Measurements from ENCODE around the gene SLC26A11. TPM values are rescaled to one million over a fixed set of nuclear protein-coding genes. Genes with fewer than 3 reads are reported as not detected.

SLC26A11 gene
- total RNA-seq, 1 experiment from 2014 or later, result 26.5 TPM

DNA sequence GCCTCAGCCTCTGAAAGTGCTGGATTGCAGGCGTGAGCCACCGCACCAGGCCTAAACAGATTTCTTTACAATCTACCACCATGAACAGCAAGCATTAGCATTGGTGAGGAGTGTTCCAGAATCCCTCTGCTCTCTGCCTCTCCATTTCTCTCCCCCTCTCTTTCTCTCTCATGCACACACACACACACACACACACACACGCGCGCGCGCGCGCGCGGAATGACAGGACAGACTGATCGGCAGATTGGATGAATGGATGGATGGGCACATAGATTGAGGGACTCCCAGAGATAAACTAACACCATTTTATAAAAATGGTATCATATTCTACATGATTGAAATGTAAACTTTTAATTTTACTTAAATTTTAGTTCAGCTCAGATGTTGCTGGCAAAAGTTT lies 47.1 kb upstream of the SLC26A11 start:
- peaks cover 9 to 24% of the 10 kb centered on the region in 2 experiments for H3K4me1 Mint-ChIP-seq
- H4K91ac ChIP-seq (ENCODE audit: insufficient read length, low read depth, low read length), result no peak overlapping the region
- H2BK120ac ChIP-seq (ENCODE audit: low read depth, low read length, poor library complexity, severe bottlenecking), result no peak overlapping the region

More for the DNA sequence above, 47.1 kb upstream of the SLC26A11 start:
- H3K56ac ChIP-seq (ENCODE audit: insufficient read length, low read depth, low read length), result no peak overlapping the region
- no peak overlapping the region for H3K4ac ChIP-seq (ENCODE audit: low read depth, low read length)
- peaks cover 22% of the 10 kb centered on the region for H3K27me3 Mint-ChIP-seq (ENCODE audit: low read depth)
- no peaks in the 10 kb centered on the region; a peak in 1 of 7 replicates for H3K36me3 Mint-ChIP-seq (ENCODE audit: insufficient read depth in 1 of 3, low read depth in 3 of 3)
- DNase-seq, result no peak
- TF ChIP-seq, protein P1, sequence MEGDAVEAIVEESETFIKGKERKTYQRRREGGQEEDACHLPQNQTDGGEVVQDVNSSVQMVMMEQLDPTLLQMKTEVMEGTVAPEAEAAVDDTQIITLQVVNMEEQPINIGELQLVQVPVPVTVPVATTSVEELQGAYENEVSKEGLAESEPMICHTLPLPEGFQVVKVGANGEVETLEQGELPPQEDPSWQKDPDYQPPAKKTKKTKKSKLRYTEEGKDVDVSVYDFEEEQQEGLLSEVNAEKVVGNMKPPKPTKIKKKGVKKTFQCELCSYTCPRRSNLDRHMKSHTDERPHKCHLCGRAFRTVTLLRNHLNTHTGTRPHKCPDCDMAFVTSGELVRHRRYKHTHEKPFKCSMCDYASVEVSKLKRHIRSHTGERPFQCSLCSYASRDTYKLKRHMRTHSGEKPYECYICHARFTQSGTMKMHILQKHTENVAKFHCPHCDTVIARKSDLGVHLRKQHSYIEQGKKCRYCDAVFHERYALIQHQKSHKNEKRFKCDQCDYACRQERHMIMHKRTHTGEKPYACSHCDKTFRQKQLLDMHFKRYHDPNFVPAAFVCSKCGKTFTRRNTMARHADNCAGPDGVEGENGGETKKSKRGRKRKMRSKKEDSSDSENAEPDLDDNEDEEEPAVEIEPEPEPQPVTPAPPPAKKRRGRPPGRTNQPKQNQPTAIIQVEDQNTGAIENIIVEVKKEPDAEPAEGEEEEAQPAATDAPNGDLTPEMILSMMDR (conservative IDR thresholded peaks at IDR 0.05), result no peak
- H3K9me3 ChIP-seq (ENCODE audit: control insufficient read depth, low read depth, low read length), result no peaks in the 10 kb centered on the region
- H2AFZ ChIP-seq (ENCODE audit: low read length), result no peak overlapping the region
- H2BK20ac ChIP-seq (ENCODE audit: low read depth, low read length, poor library complexity, severe bottlenecking), result no peak overlapping the region
- no peak overlapping the region for H4K8ac ChIP-seq (replicated peaks; ENCODE audit: insufficient read length, low read depth, low read length)
- WGBS (ENCODE audit: extremely low coverage, insufficient read length, low lambda C conversion rate), result no CpG with 5 or more reads among the region's 12 CpGs
- H3K27ac ChIP-seq (ENCODE audit: insufficient read length, low read depth, low read length), result no peak overlapping the region
- H3K27ac Mint-ChIP-seq, result no peak overlapping the region
- no peaks in the 10 kb centered on the region for H3K79me2 ChIP-seq (ENCODE audit: insufficient read depth, low read length)
- no peak overlapping the region for H3T11ph ChIP-seq (ENCODE audit: low read length)
- no peak overlapping the region for H2BK5ac ChIP-seq (ENCODE audit: insufficient read length, low read length)
- H2BK12ac ChIP-seq (ENCODE audit: insufficient read length, low read depth, low read length), result no peak overlapping the region
- H3K18ac ChIP-seq (ENCODE audit: insufficient read length, low read depth, low read length), result no peak overlapping the region
- H3K4me2 ChIP-seq (ENCODE audit: insufficient read depth, insufficient read length, low read length), result no peak overlapping the region
- no peak overlapping the region for H4K5ac ChIP-seq (ENCODE audit: insufficient read length, low read depth, low read length)
- H3K14ac ChIP-seq (ENCODE audit: insufficient read depth, low read length), result no peak overlapping the region
- no peak overlapping the region for H2AK5ac ChIP-seq (ENCODE audit: insufficient read length, low read length)
- no peak overlapping the region for H3K9ac ChIP-seq (ENCODE audit: extremely low read depth, insufficient read length, low read length)
- H3K4me3 Mint-ChIP-seq, result no peak overlapping the region
- no peak overlapping the region for H2BK15ac ChIP-seq (ENCODE audit: low read depth, low read length)
- no peak overlapping the region for H3K23ac ChIP-seq (ENCODE audit: insufficient read length, low read depth, low read length)
- H3K79me1 ChIP-seq (ENCODE audit: insufficient read depth, low read depth, low read length, poor library complexity, severe bottlenecking), result no peaks in the 10 kb centered on the region
- no peaks in the 10 kb centered on the region for H4K20me1 ChIP-seq (ENCODE audit: control insufficient read depth, insufficient read depth, insufficient read length)
- H3K9me3 Mint-ChIP-seq, result no peaks in the 10 kb centered on the region; a peak in 1 of 5 replicates
- H3K4me1 ChIP-seq (ENCODE audit: insufficient read depth, low read length), result no peaks in the 10 kb centered on the region
- H3K23me2 ChIP-seq (ENCODE audit: insufficient read length, low read depth, low read length, poor library complexity, severe bottlenecking), result no peaks in the 10 kb centered on the region
- H3K27me3 ChIP-seq (ENCODE audit: insufficient read depth, low read length), result no peaks in the 10 kb centered on the region
